Heart left ventricle (tissue), 16 donors: ENCODE measurements around the gene SLC6A13. TPM values are rescaled to one million over a fixed set of nuclear protein-coding genes. Genes with fewer than 3 reads are reported as not detected.

ENCODE experiments used
- ATAC-seq, 4 donors: fragments of 200-7000 bp; cut with Tn5 transposase; one replicate each; pipeline ENCODE4 v1.9.1; 2020 to 2022; ENCODE audit warnings: moderate library complexity in 4 of 4, mild to moderate bottlenecking in 3 of 4, moderate number of reproducible peaks in 1 of 4
- DNase-seq, 5 donors: peaks; one replicate each; pipeline ENCODE4 v3.0.0-alpha.2; 2020
- H3K27ac ChIP-seq, 12 donors: fragments of 200-600 bp; sonication (generic) in 4 of 12; one replicate each; pipeline versions ENCODE4 v1.5.0 to v1.8.0; 2016 to 2022; ENCODE audit warnings: mild to moderate bottlenecking in 2 of 12
- H3K27me3 ChIP-seq, 9 donors: fragments of 200-600 bp; sonication (generic) in 2 of 9; one replicate each; pipeline versions ENCODE4 v1.5.1 to v1.8.0; 2016 to 2022; ENCODE audit warnings: mild to moderate bottlenecking in 3 of 9
- H3K36me3 ChIP-seq, 9 donors: fragments of 200-600 bp; sonication (generic) in 2 of 9; one replicate each; pipeline versions ENCODE4 v1.5.0 to v1.8.0; 2018 to 2022; ENCODE audit warnings: mild to moderate bottlenecking in 2 of 9
- H3K4me1 ChIP-seq, 12 donors: fragments of 200-600 bp; sonication (generic) in 4 of 12; one replicate each; pipeline versions ENCODE4 v1.5.0 to v1.8.0; 2016 to 2022; ENCODE audit warnings: mild to moderate bottlenecking in 3 of 12
- H3K4me3 ChIP-seq, 12 donors: fragments of 200-600 bp; sonication (generic) in 4 of 12; one replicate each; pipeline versions ENCODE4 v1.5.0 to v1.8.0; 2017 to 2022; ENCODE audit warnings: mild to moderate bottlenecking in 9 of 12, moderate library complexity in 4 of 12
- H3K9me3 ChIP-seq, 12 donors: fragments of 200-600 bp; sonication (generic) in 4 of 12; one replicate each; pipeline versions ENCODE4 v1.5.0 to v1.8.0; 2016 to 2022; ENCODE audit warnings: mild to moderate bottlenecking in 1 of 12
- CTCF ChIP-seq, 12 donors: fragments of 200-600 bp; sonication (generic) in 4 of 12; IDR thresholded peaks; one replicate each; pipeline versions ENCODE4 v1.5.0 to v1.8.0; 2018 to 2022; ENCODE audit warnings: antibody characterized with exemption in 12 of 12, mild to moderate bottlenecking in 5 of 12
- POLR2A ChIP-seq, 2 donors: fragments of 450-650 bp; IDR thresholded peaks; one replicate each; pipeline ENCODE4 v1.6.1; 2017; ENCODE audit warnings: antibody characterized with exemption in 2 of 2, mild to moderate bottlenecking in 2 of 2, moderate library complexity in 2 of 2
- WGBS, 4 donors: extraction: QIAGEN DNeasy Blood & Tissue Kit in 2 of 4; methylation state at CpG; one replicate each; pipeline versions ENCODE4 v1.1.5 to v1.1.7; 2013 to 2018; 5-methylcytosine and 5-hydroxymethylcytosine counted together
- intact Hi-C, 10 donors: fragments of 100-400 bp; cut with DNase I; formaldehyde crosslinking; loops; one replicate each; pipeline versions ENCODE4 v1.11.1 to v1.14.2; 2022
- polyA plus RNA-seq, 2 donors: library from polyadenylated mRNA; stranded (reverse); fragments of 200-250 nt; gene quantifications; one replicate each; pipeline ENCODE4 v1.2.3, GENCODE V29; 2013
- total RNA-seq, 9 donors: library from RNA; depleted of rRNA in 2 of 9; stranded (reverse); fragments of >200 nt in 2 of 9; fragmentation: NEBNext Ultra II Directional in 3 of 9; extraction: Animal tissue kit (Norgen Biotek cat#: 25700) in 3 of 9; gene quantifications; one replicate each; pipeline versions ENCODE4 v1.1.0 to v1.2.4, GENCODE V29; 2016 to 2023
- donor health status: ischemic (EF 13 %, LVEDD 7.1; RV severe dilation, severe dysfunction).
- donor health status: healthy with polysubstance abuse.
- donor health status: DM: no; HTN: yes; CAD: no.
- donor health status: DM: no; HTN: no; CAD: no.
- donor health status: ischemic (EF 25% LVEDD 6.9; RV normal size, moderate dysfunction).
- donor health status: ischemic (EF 25% LVEDD 5.7; RV mildly dilated, moderate dysfunction).
- donor health status: healthy.
- donor health status: DM: yes; HTN: yes; CAD: no.
- donor health status: ischemic (EF 35%, LVEDD 5.7; RV mildly dilated, moderate dysfunction).
- donor health status: nonischemic (EF 11% LVEDD 7.7; RV severe dilation, severe dysfunction).
- donor health status: DM: yes; HTN: yes; CAD: no.
- donor health status: PGD.
- donor health status: ischemic (EF 29% LVEDD 5.4; RV normal size, mild dysfunction).
- donor health status: nonischemic (EF 23%, LVEDD 6.1; RV moderate dilation, normal function).

The SLC6A13 gene
- total and polyA plus RNA-seq, 11 donors = 0.79 to 4.6 (median 2.6) TPM

- H3K27me3 ChIP-seq = no peaks in the 10 kb centered on the region
- no peaks in the 10 kb centered on the region for H3K4me1 ChIP-seq
- H3K36me3 ChIP-seq = no peaks in the 10 kb centered on the region
- TF ChIP-seq CTCF (IDR thresholded peaks at IDR 0.05) (no peak), POLR2A (IDR thresholded peaks at IDR 0.05) (no peak)
- no peak overlapping the region for H3K4me3 ChIP-seq
- ATAC-seq (no peak), DNase-seq (peak in 1 of 5 donors; percentile 43)
- 80 to 90% (median 83%) methylated on average over 12 to 15 of the region's 15 CpGs for WGBS, 4 donors
- no peaks in the 10 kb centered on the region for H3K9me3 ChIP-seq
- intact Hi-C loops = no loop called here
- no peak overlapping the region for H3K27ac ChIP-seq
These were observed 66.7 kb downstream of the SLC6A13 start for GRCh38 chr12:195951-196350.

- Histone ChIP-seq H3K36me3 (no peaks in the 10 kb centered on the region), H3K4me3 (no peak overlapping the region), H3K9me3 (no peaks in the 10 kb centered on the region), H3K4me1 (no peaks in the 10 kb centered on the region), H3K27me3 (no peaks in the 10 kb centered on the region), H3K27ac (no peak overlapping the region)
- WGBS, 4 donors = 76 to 84% (median 82%) methylated on average over 4 to 5 of the region's 5 CpGs
- intact Hi-C loops = no loop called here
- DNase-seq = no peak
- no peak for ATAC-seq
- TF ChIP-seq CTCF (IDR thresholded peaks at IDR 0.05) = no peak
- no peak for TF ChIP-seq POLR2A (IDR thresholded peaks at IDR 0.05)
These were observed 67.5 kb downstream of the SLC6A13 start for GRCh38 chr12:195156-195555.

- DNase-seq = peak in 1 of 5 donors; percentile 17
- intact Hi-C loops = no loop called here
- Histone ChIP-seq H3K4me1 (peaks cover 0 to 6% (median 2%) of the 10 kb centered on the region in 12 donors), H3K4me3 (no peak overlapping the region), H3K9me3 (no peaks in the 10 kb centered on the region), H3K36me3 (no peaks in the 10 kb centered on the region), H3K27me3 (no peaks in the 10 kb centered on the region), H3K27ac (no peak overlapping the region)
- ATAC-seq = no peak
- WGBS, 4 donors = 86 to 89% (median 89%) methylated on average over 7 of the region's 7 CpGs
- TF ChIP-seq CTCF (IDR thresholded peaks at IDR 0.05) (no peak), POLR2A (IDR thresholded peaks at IDR 0.05) (no peak)
These were observed 68.4 kb downstream of the SLC6A13 start for GRCh38 chr12:194276-194675.

GRCh38 chr12:193261-193660 lies 69.4 kb downstream of the SLC6A13 start:
- Histone ChIP-seq H3K27me3 (no peaks in the 10 kb centered on the region), H3K9me3 (no peaks in the 10 kb centered on the region), H3K36me3 (no peaks in the 10 kb centered on the region), H3K4me1 (peaks cover 0 to 12% (median 7%) of the 10 kb centered on the region in 12 donors), H3K27ac (no peak overlapping the region), H3K4me3 (no peak overlapping the region)
- WGBS, 4 donors = 55 to 67% (median 64%) methylated on average over 10 of the region's 10 CpGs
- no peak for TF ChIP-seq CTCF (IDR thresholded peaks at IDR 0.05)
- intact Hi-C loops = no loop called here
- ATAC-seq = no peak
- DNase-seq = peak in 1 of 5 donors; percentile 44
